Sigmoid colon (tissue), 7 donors: ENCODE measurements around the gene ENOX2. TPM values are rescaled to one million over a fixed set of nuclear protein-coding genes. Genes with fewer than 3 reads are reported as not detected.

ENCODE experiments used
- DNase-seq: peaks from one replicate; pipeline ENCODE4 v3.0.0-alpha.2; 2019
- H3K27ac ChIP-seq, 4 donors: fragments of 200-600 bp; sonication (generic); one replicate each; pipeline ENCODE4 v1.5.1; 2016 to 2019; ENCODE audit warnings: mild to moderate bottlenecking in 1 of 4
- H3K27me3 ChIP-seq, 3 donors: fragments of 200-600 bp; sonication (generic); one replicate each; pipeline ENCODE4 v1.5.1; 2019; ENCODE audit warnings: mild to moderate bottlenecking in 1 of 3
- H3K36me3 ChIP-seq, 4 donors: fragments of 200-600 bp; sonication (generic); one replicate each; pipeline ENCODE4 v1.5.1; 2016 to 2019
- H3K4me1 ChIP-seq, 4 donors: fragments of 200-600 bp; sonication (generic); one replicate each; pipeline ENCODE4 v1.5.1; 2017 to 2019
- H3K4me3 ChIP-seq, 4 donors: fragments of 200-600 bp; sonication (generic); one replicate each; pipeline ENCODE4 v1.5.1; 2017 to 2019; ENCODE audit warnings: mild to moderate bottlenecking in 2 of 4, moderate library complexity in 1 of 4
- H3K9me3 ChIP-seq, 4 donors: fragments of 200-600 bp in 3 of 4; sonication (generic) in 3 of 4; one replicate each; pipeline versions ENCODE4 v1.5.1 to v1.6.1; 2013 to 2019
- CTCF ChIP-seq, 4 experiments: fragments of 450-650 bp in 3 of 4; fragments of 200-600 bp in 1 of 4; IDR thresholded peaks; one replicate each; pipeline ENCODE4 v1.5.1; 2016 to 2019; ENCODE audit warnings: antibody characterized with exemption in 4 of 4, mild to moderate bottlenecking in 3 of 4, moderate library complexity in 2 of 4
- EP300 ChIP-seq, 4 donors: sonication (generic); formaldehyde crosslinking; IDR thresholded peaks; one replicate each; pipeline ENCODE4 v1.6.1; 2017; ENCODE audit warnings: antibody characterized with exemption in 4 of 4
- POLR2A ChIP-seq, 2 donors: fragments of 450-650 bp; IDR thresholded peaks; one replicate each; pipeline ENCODE4 v1.6.1; 2016; ENCODE audit warnings: antibody characterized with exemption in 2 of 2, mild to moderate bottlenecking in 2 of 2, moderate library complexity in 2 of 2
- POLR2AphosphoS5 ChIP-seq, 4 donors: sonication (generic); formaldehyde crosslinking; IDR thresholded peaks; one replicate each; pipeline ENCODE4 v1.6.1; 2017; ENCODE audit warnings: antibody characterized with exemption in 4 of 4
- WGBS, 2 donors: extraction: QIAGEN DNeasy Blood & Tissue Kit; methylation state at CpG; one replicate each; pipeline ENCODE4 v1.1.7; 2013; 5-methylcytosine and 5-hydroxymethylcytosine counted together
- intact Hi-C: fragments of 100-400 bp; cut with DNase I; formaldehyde crosslinking; loops from one replicate; pipeline ENCODE4 v1.15.1; 2023
- polyA plus RNA-seq, 3 donors: library from polyadenylated mRNA; stranded (reverse); fragments of 200-250 nt; gene quantifications; one replicate each; pipeline ENCODE4 v1.2.3, GENCODE V29; 2013
- total RNA-seq, 4 donors: library from RNA; depleted of rRNA; stranded (reverse); fragments of >200 nt; gene quantifications; one replicate each; pipeline ENCODE4 v1.1.0, GENCODE V29; 2016
- donor health status: healthy with polysubstance abuse.
- donor health status: Bipolar disorder and iron deficiency.
- donor health status: healthy.

The ENOX2 gene
- total and polyA plus RNA-seq, 7 donors: 2.4 to 28.9 (median 18.8) TPM

- Histone ChIP-seq H3K9me3 (no peaks in the 10 kb centered on the region), H3K4me3 (no peak overlapping the region), H3K27me3 (no peaks in the 10 kb centered on the region), H3K4me1 (peaks cover 0 to 23% (median 11%) of the 10 kb centered on the region in 4 donors), H3K36me3 (no peaks in the 10 kb centered on the region), H3K27ac (peak overlapping the region in 2 of 4 donors; percentile 49 to 57)
- TF ChIP-seq CTCF (IDR thresholded peaks at IDR 0.05) (no peak), POLR2AphosphoS5 (IDR thresholded peaks at IDR 0.05) (no peak), POLR2A (IDR thresholded peaks at IDR 0.05) (no peak), EP300 (IDR thresholded peaks at IDR 0.05) (no peak)
- whole genome bisulfite sequencing, 2 donors: 77 to 92% methylated on average over 2 of the region's 2 CpGs
- intact Hi-C loops: no loop called here
- no peak for DNase-seq
Observed at GRCh38 chrX:130895299-130895698, 7.7 kb downstream of the ENOX2 start.

- DNase-seq: no peak
- Histone ChIP-seq H3K27me3 (no peaks in the 10 kb centered on the region), H3K36me3 (no peaks in the 10 kb centered on the region), H3K4me1 (peaks cover 0 to 23% (median 11%) of the 10 kb centered on the region in 4 donors), H3K27ac (no peak overlapping the region), H3K4me3 (no peak overlapping the region), H3K9me3 (no peaks in the 10 kb centered on the region)
- intact Hi-C loops: no loop called here
- 80 to 82% methylated on average over 4 of the region's 4 CpGs for WGBS, 2 donors
- TF ChIP-seq POLR2A (IDR thresholded peaks at IDR 0.05) (no peak), EP300 (IDR thresholded peaks at IDR 0.05) (no peak), POLR2AphosphoS5 (IDR thresholded peaks at IDR 0.05) (no peak), CTCF (IDR thresholded peaks at IDR 0.05) (no peak)
Observed at GRCh38 chrX:130893356-130894085, 9.5 kb downstream of the ENOX2 start.

- H3K27me3 ChIP-seq: no peaks in the 10 kb centered on the region
- H3K27ac ChIP-seq: no peak overlapping the region
- intact Hi-C loops: no loop called here
- peaks cover 0 to 9% (median 0%) of the 10 kb centered on the region in 4 donors for H3K4me1 ChIP-seq
- no peaks in the 10 kb centered on the region for H3K36me3 ChIP-seq
- WGBS, 2 donors: 87 to 91% methylated on average over 6 of the region's 6 CpGs
- no peak overlapping the region for H3K4me3 ChIP-seq
- no peak for DNase-seq
- no peaks in the 10 kb centered on the region for H3K9me3 ChIP-seq
- TF ChIP-seq POLR2AphosphoS5 (IDR thresholded peaks at IDR 0.05) (no peak), EP300 (IDR thresholded peaks at IDR 0.05) (no peak)
Observed at GRCh38 chrX:130887376-130887775, 15.6 kb downstream of the ENOX2 start.

GRCh38 chrX:130885996-130886395 lies 17.0 kb downstream of the ENOX2 start:
- no peak for DNase-seq
- Histone ChIP-seq H3K4me1 (peaks cover 0 to 9% (median 0%) of the 10 kb centered on the region in 4 donors), H3K27ac (peak overlapping the region in 1 of 4 donors; percentile 6), H3K36me3 (no peaks in the 10 kb centered on the region), H3K4me3 (peak overlapping the region in 1 of 4 donors; percentile 15), H3K27me3 (no peaks in the 10 kb centered on the region), H3K9me3 (no peaks in the 10 kb centered on the region)
- intact Hi-C loops: no loop called here
- WGBS, 2 donors: 61 to 65% methylated on average over 5 of the region's 5 CpGs
- no peak for TF ChIP-seq EP300 (IDR thresholded peaks at IDR 0.05)
- no peak for TF ChIP-seq CTCF (IDR thresholded peaks at IDR 0.05)
- no peak for TF ChIP-seq POLR2A (IDR thresholded peaks at IDR 0.05)
- no peak for TF ChIP-seq POLR2AphosphoS5 (IDR thresholded peaks at IDR 0.05)

- Histone ChIP-seq H3K36me3 (no peaks in the 10 kb centered on the region), H3K9me3 (no peaks in the 10 kb centered on the region), H3K4me3 (no peak overlapping the region), H3K27ac (peak overlapping the region in 1 of 4 donors; percentile 6), H3K4me1 (peaks cover 0 to 9% (median 0%) of the 10 kb centered on the region in 4 donors), H3K27me3 (no peaks in the 10 kb centered on the region)
- DNase-seq: no peak
- intact Hi-C loops: no loop called here
- WGBS, 2 donors: 27 to 59% methylated on average over 2 of the region's 2 CpGs
- TF ChIP-seq POLR2AphosphoS5 (IDR thresholded peaks at IDR 0.05) (no peak), CTCF (IDR thresholded peaks at IDR 0.05) (no peak), EP300 (IDR thresholded peaks at IDR 0.05) (no peak), POLR2A (IDR thresholded peaks at IDR 0.05) (no peak)
Observed at GRCh38 chrX:130885508-130885907, 17.5 kb downstream of the ENOX2 start.
